HepG2 (cell line): ENCODE measurements around the gene THAP5. TPM values are rescaled to one million over a fixed set of nuclear protein-coding genes. Genes with fewer than 3 reads are reported as not detected.
A peak's percentile ranks its signal among the peaks of the same experiment; 100 is the strongest.

Experiments
- CBX5 ChIP-seq: sonication (generic); formaldehyde crosslinking; IDR thresholded peaks from 2 replicates; pipeline ENCODE4 v1.4.0; 2020; ENCODE audit warnings: missing genetic modification reagents, borderline replicate concordance
- CREB1 ChIP-seq, 2 experiments: fragments of 450-650 bp in 1 of 2; IDR thresholded peaks; 2 replicates each; pipeline ENCODE4 v1.6.1; 2016 to 2017; ENCODE audit warnings: control low read depth in 1 of 2, mild to moderate bottlenecking in 1 of 2, missing compliant biosample characterization in 1 of 2, missing genetic modification characterization in 1 of 2
- GFI1 ChIP-seq: sonication (generic); formaldehyde crosslinking; IDR thresholded peaks from 2 replicates; pipeline ENCODE4 v1.5.0; 2020; ENCODE audit warnings: missing genetic modification reagents, mild to moderate bottlenecking, borderline replicate concordance
- KLF6 ChIP-seq: IDR thresholded peaks from 2 replicates; pipeline ENCODE4 v1.8.0; 2016; ENCODE audit warnings: missing biosample characterization, missing genetic modification reagents
- MAFF ChIP-seq: IDR thresholded peaks from 2 replicates; pipeline ENCODE4 v1.6.1; 2011; ENCODE audit warnings: low read depth, low read length, improper control_type of control experiment
- MLX ChIP-seq: IDR thresholded peaks from 2 replicates; pipeline ENCODE4 v1.6.1; 2016
- NCOA5 ChIP-seq: sonication (generic); formaldehyde crosslinking; IDR thresholded peaks from 2 replicates; pipeline ENCODE4 v1.4.0; 2020; ENCODE audit warnings: missing genetic modification reagents
- NR0B2 ChIP-seq: sonication (generic); formaldehyde crosslinking; IDR thresholded peaks from 2 replicates; pipeline ENCODE4 v1.4.0; 2020; ENCODE audit warnings: mild to moderate bottlenecking, missing genetic modification reagents
- PAX8 ChIP-seq: sonication (generic); formaldehyde crosslinking; IDR thresholded peaks from 2 replicates; pipeline ENCODE4 v1.8.0; 2022; ENCODE audit warnings: mild to moderate bottlenecking, missing genetic modification reagents, borderline replicate concordance
- RAD51 ChIP-seq: fragments of 450-650 bp; IDR thresholded peaks from 2 replicates; pipeline ENCODE4 v1.6.1; 2016; ENCODE audit warnings: borderline replicate concordance
- SIN3A ChIP-seq: IDR thresholded peaks from 2 replicates; pipeline ENCODE4 v1.6.1; 2011; ENCODE audit warnings: low read depth, mild to moderate bottlenecking, control low read depth, low read length, borderline replicate concordance
- SOX6 ChIP-seq, 2 experiments: fragments of 450-650 bp in 1 of 2; sonication (generic) in 1 of 2; formaldehyde crosslinking in 1 of 2; IDR thresholded peaks; 2 replicates each; pipeline versions ENCODE4 v1.4.0 to v1.6.1; 2017 to 2020; ENCODE audit warnings: antibody characterized with exemption in 1 of 2, mild to moderate bottlenecking in 1 of 2, missing genetic modification reagents in 1 of 2
- ZBED4 ChIP-seq: sonication (generic); formaldehyde crosslinking; IDR thresholded peaks from 2 replicates; pipeline ENCODE4 v1.4.0; 2020; ENCODE audit warnings: missing genetic modification reagents, borderline replicate concordance
- ZBTB21 ChIP-seq: sonication (generic); formaldehyde crosslinking; IDR thresholded peaks from 2 replicates; pipeline ENCODE4 v1.4.0; 2020; ENCODE audit warnings: missing genetic modification reagents
- ZFP37 ChIP-seq: sonication (generic); formaldehyde crosslinking; IDR thresholded peaks from 2 replicates; pipeline ENCODE4 v1.4.0; 2020; ENCODE audit warnings: missing genetic modification reagents, borderline replicate concordance
- ZNF138 ChIP-seq: sonication (generic); formaldehyde crosslinking; IDR thresholded peaks from 2 replicates; pipeline ENCODE4 v1.5.0; 2020; ENCODE audit warnings: mild to moderate bottlenecking, low read depth, missing genetic modification reagents
- ZNF275 ChIP-seq: sonication (generic); formaldehyde crosslinking; IDR thresholded peaks from 2 replicates; pipeline ENCODE4 v1.8.0; 2022; ENCODE audit warnings: missing genetic modification reagents, mild to moderate bottlenecking, inconsistent platforms, borderline replicate concordance
- ZNF564 ChIP-seq: sonication (generic); formaldehyde crosslinking; IDR thresholded peaks from 2 replicates; pipeline ENCODE4 v1.8.1; 2023; ENCODE audit warnings: mild to moderate bottlenecking, missing genetic modification reagents
- ZNF670 ChIP-seq: sonication (generic); formaldehyde crosslinking; IDR thresholded peaks from 2 replicates; pipeline ENCODE4 v1.8.0; 2022; ENCODE audit warnings: mild to moderate bottlenecking, missing genetic modification reagents, borderline replicate concordance
- ZNF710 ChIP-seq: sonication (generic); formaldehyde crosslinking; IDR thresholded peaks from 2 replicates; pipeline ENCODE4 v1.5.0; 2020; ENCODE audit warnings: mild to moderate bottlenecking, missing genetic modification reagents, borderline replicate concordance
- polyA plus RNA-seq, 8 experiments: library from polyadenylated mRNA; depleted of rRNA in 3 of 8; stranded (reverse) in 7 of 8; unstranded in 1 of 8; fragments of >200 nt; fragmentation: Illumina TruSeq in 4 of 8; extraction: Trizol in 4 of 8; gene quantifications; 2 replicates each; pipeline versions ENCODE4 v1.2.1 to v1.2.3, GENCODE V29; 2011 to 2016; ENCODE audit warnings: low read depth in 4 of 8, missing spikeins in 1 of 8, mixed read lengths in 1 of 8; ENCODE audit not compliant: insufficient read depth in 1 of 8
- total RNA-seq, 5 experiments: library from RNA; depleted of rRNA; stranded (reverse); fragments of >200 nt; fragmentation: Illumina TruSeq; extraction: Trizol; gene quantifications; 2 replicates each; pipeline ENCODE4 v1.2.3, GENCODE V29; 2016; ENCODE audit warnings: low read depth in 1 of 5

The THAP5 gene
- total and polyA plus RNA-seq, 2 of the 13 experiments (the other 11 are each of a cell fraction or from before 2014, with no cell fraction given), result 3.6 to 11.8 TPM

GRCh38 chr7:108525985-108526767, 43.3 kb downstream of the THAP5 start, which contains the start of gene PNPLA8 (continued):
- TF ChIP-seq ZNF275 (CRISPR knock-in tag) (0 out of 2 replicates have a peak, but pooled peaks have one; percentile 11), RAD51 (no peak), ZFP37 (0 out of 2 replicates have a peak, but pooled peaks have one; percentile 11), KLF6 (CRISPR knock-in tag) (0 out of 2 replicates have a peak, but pooled peaks have one; percentile 51), ZNF670 (CRISPR knock-in tag) (0 out of 2 replicates have a peak, but pooled peaks have one; percentile 70), PAX8 (CRISPR knock-in tag) (peak; percentile 51; the same call in 1 of the 2 replicates), NR0B2 (no peak), SOX6 (IDR thresholded peaks at IDR 0.05) (no peak), SOX6 (CRISPR knock-in tag; IDR thresholded peaks at IDR 0.05) (peak; percentile 69), SIN3A (peak; percentile 96), ZNF710 (CRISPR knock-in tag) (no peak; the same call in 1 of the 2 replicates), ZBTB21 (peak; percentile 84), ZBED4 (CRISPR knock-in tag) (no peak), ZNF138 (CRISPR knock-in tag) (no peak), CREB1 (IDR thresholded peaks at IDR 0.05) (peak; percentile 95), CREB1 (CRISPR knock-in tag; IDR thresholded peaks at IDR 0.05) (peak; percentile 98), MLX (CRISPR knock-in tag) (peak; percentile 41; the same call in 1 of the 2 replicates), MAFF (0 out of 2 replicates have a peak, but pooled peaks have one; percentile 36), NCOA5 (no peak), ZNF564 (no peak), CBX5 (0 out of 2 replicates have a peak, but pooled peaks have one; percentile 8), GFI1 (CRISPR knock-in tag) (no peak; the same call in 1 of the 2 replicates)
